HG03575 (cell line): ENCODE data around the gene TEX50.
"Not testable (repeated sequence)": the region's sequence is repeated elsewhere in the genome, so short reads cannot be mapped to it uniquely, and the experiment has no call there.

Experiments used
- ATAC-seq: cut with Tn5 transposase; IDR thresholded peaks from one replicate; pipeline ENCODE4 v1.9.1; 2021; ENCODE audit not compliant: unreplicated experiment, insufficient number of reproducible peaks, low FRiP score; ENCODE audit errors: extremely low read depth

TEX50 gene

GRCh38 chr1:173635116-173635515 is at the start of gene TEX50:
Gene TEX50 (plus strand): TSS chr1:173635338. CDS start chr1:173635522, 184 bp downstream.
- ATAC-seq = no peak

- ATAC-seq = no peak
Measured at GRCh38 chr1:173590557-173590956, 44.6 kb upstream of the TEX50 start.

- not testable (repeated sequence) for ATAC-seq
Measured at GRCh38 chr1:173591138-173591537, 44.0 kb upstream of the TEX50 start.

- ATAC-seq = no peak
Measured at GRCh38 chr1:173596097-173596825, 38.9 kb upstream of the TEX50 start.

- no peak for ATAC-seq
Measured at GRCh38 chr1:173601588-173601987, 33.5 kb upstream of the TEX50 start.

- ATAC-seq = no peak
Measured at GRCh38 chr1:173603056-173603591, 32.0 kb upstream of the TEX50 start, which contains the start of gene SLC9C2. Gene SLC9C2 (minus strand): TSS chr1:173603072. CDS start chr1:173601776, 1,296 bp downstream.

- ATAC-seq = no peak
Measured at GRCh38 chr1:173608503-173609216, 26.5 kb upstream of the TEX50 start.

- ATAC-seq = not testable (repeated sequence)
Measured at GRCh38 chr1:173613086-173613485, 22.1 kb upstream of the TEX50 start.

GRCh38 chr1:173616859-173617258 is 18.3 kb upstream of the TEX50 start:
- ATAC-seq = no peak

GRCh38 chr1:173627269-173627668 is 7.9 kb upstream of the TEX50 start:
- ATAC-seq = no peak

- no peak for ATAC-seq
Measured at GRCh38 chr1:173628888-173629287, 6.2 kb upstream of the TEX50 start.

- ATAC-seq = not testable (repeated sequence)
Measured at GRCh38 chr1:173637236-173638042, 2.3 kb downstream of the TEX50 start.

- ATAC-seq = no peak
Measured at GRCh38 chr1:173638043-173639021, 3.2 kb downstream of the TEX50 start.

GRCh38 chr1:173639102-173639501 is 4.0 kb downstream of the TEX50 start:
- no peak for ATAC-seq

GRCh38 chr1:173642450-173643139 is 7.5 kb downstream of the TEX50 start:
- not testable (repeated sequence) for ATAC-seq

GRCh38 chr1:173646656-173647055 is 11.5 kb downstream of the TEX50 start:
- no peak for ATAC-seq

GRCh38 chr1:173648880-173649605 is 13.9 kb downstream of the TEX50 start:
- no peak for ATAC-seq
